Gastroesophageal sphincter (tissue), 4 donors: ENCODE measurements around the gene ITGB2. TPM values are rescaled to one million over a fixed set of nuclear protein-coding genes. Genes with fewer than 3 reads are reported as not detected.

Source experiments
- ATAC-seq: fragments of 150-250 bp; one replicate; pipeline ENCODE4 v1.9.1; 2016; ENCODE audit warnings: mild to moderate bottlenecking, moderate library complexity
- H3K27ac ChIP-seq, 4 donors: fragments of 200-600 bp; sonication (generic) in 3 of 4; 1 replicate in 3 of 4; 2 replicates in 1 of 4; pipeline ENCODE4 v1.5.1; 2016 to 2019
- H3K27me3 ChIP-seq: fragments of 200-600 bp; sonication (generic); one replicate; pipeline ENCODE4 v1.5.1; 2019
- H3K36me3 ChIP-seq, 2 donors: fragments of 200-600 bp; sonication (generic); one replicate each; pipeline ENCODE4 v1.5.1; 2019; ENCODE audit warnings: control low read depth in 1 of 2
- H3K4me1 ChIP-seq, 3 donors: fragments of 200-600 bp; sonication (generic); 1 replicate in 2 of 3; 2 replicates in 1 of 3; pipeline ENCODE4 v1.5.1; 2016 to 2019; ENCODE audit warnings: control low read depth in 2 of 3
- H3K4me3 ChIP-seq, 2 donors: fragments of 200-600 bp; sonication (generic); one replicate each; pipeline ENCODE4 v1.5.1; 2019; ENCODE audit warnings: mild to moderate bottlenecking in 1 of 2, moderate library complexity in 1 of 2
- H3K9me3 ChIP-seq, 3 donors: fragments of 200-600 bp; sonication (generic); one replicate each; pipeline ENCODE4 v1.5.1; 2017 to 2019; ENCODE audit warnings: control low read depth in 2 of 3
- EP300 ChIP-seq: sonication (generic); formaldehyde crosslinking; IDR thresholded peaks from one replicate; pipeline ENCODE4 v1.6.1; 2017; ENCODE audit warnings: antibody characterized with exemption, mild to moderate bottlenecking
- POLR2A ChIP-seq, 2 donors: fragments of 450-650 bp; IDR thresholded peaks; one replicate each; pipeline ENCODE4 v1.6.1; 2017; ENCODE audit warnings: antibody characterized with exemption in 2 of 2, mild to moderate bottlenecking in 2 of 2, moderate library complexity in 1 of 2
- POLR2AphosphoS5 ChIP-seq: sonication (generic); formaldehyde crosslinking; IDR thresholded peaks from one replicate; pipeline ENCODE4 v1.6.1; 2017; ENCODE audit warnings: antibody characterized with exemption
- WGBS, 2 donors: methylation state at CpG; one replicate each; pipeline ENCODE4 v1.1.5; 2018; ENCODE audit warnings: low coverage in 1 of 2; 5-methylcytosine and 5-hydroxymethylcytosine counted together
- total RNA-seq, 4 donors: library from RNA; depleted of rRNA; stranded (reverse); fragments of >200 nt; gene quantifications; one replicate each; pipeline ENCODE4 v1.1.0, GENCODE V29; 2016
- TF ChIP-seq, protein P1 (sequence below), 4 experiments: fragments of 200-600 bp in 2 of 4; fragments of 450-650 bp in 2 of 4; sonication (generic) in 1 of 4; IDR thresholded peaks; one replicate each; pipeline ENCODE4 v1.5.1; 2017 to 2019; ENCODE audit warnings: antibody characterized with exemption in 4 of 4, mild to moderate bottlenecking in 2 of 4, moderate library complexity in 2 of 4

Gene ITGB2
- total RNA-seq, 4 donors from 2014 or later = 10.4 to 112 (median 41.4) TPM

DNA sequence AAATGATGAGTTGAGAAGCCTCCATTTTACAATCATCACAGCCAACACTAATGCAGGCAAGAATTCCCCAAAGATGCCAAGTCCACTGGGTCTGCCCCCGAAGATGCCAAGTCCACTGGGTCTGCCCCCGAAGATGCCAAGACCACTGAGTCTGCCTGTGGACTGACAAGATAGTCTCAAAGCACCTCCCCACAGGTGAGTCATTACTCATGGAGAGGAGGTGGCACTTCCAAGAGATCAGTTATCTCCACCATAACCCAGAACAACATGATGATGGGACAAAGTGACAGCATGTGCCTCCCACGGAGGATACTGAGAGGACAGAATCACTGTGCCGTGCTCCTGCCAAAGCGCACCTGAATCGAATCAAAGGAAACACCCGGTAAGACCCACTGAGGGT, 52.0 kb downstream of the ITGB2 start:
- Histone ChIP-seq H3K9me3 (no peaks in the 10 kb centered on the region), H3K27me3 (no peaks in the 10 kb centered on the region), H3K4me1 (peaks cover 4 to 85% (median 64%) of the 10 kb centered on the region in 3 donors), H3K36me3 (peaks cover 0 to 19% of the 10 kb centered on the region in 2 donors), H3K27ac (peak overlapping the region; percentile 43 to 98 (median 96)), H3K4me3 (no peak overlapping the region)
- TF ChIP-seq POLR2A (IDR thresholded peaks at IDR 0.05) = no peak
- no peak for TF ChIP-seq EP300
- no peak for TF ChIP-seq POLR2AphosphoS5
- TF ChIP-seq, protein P1, sequence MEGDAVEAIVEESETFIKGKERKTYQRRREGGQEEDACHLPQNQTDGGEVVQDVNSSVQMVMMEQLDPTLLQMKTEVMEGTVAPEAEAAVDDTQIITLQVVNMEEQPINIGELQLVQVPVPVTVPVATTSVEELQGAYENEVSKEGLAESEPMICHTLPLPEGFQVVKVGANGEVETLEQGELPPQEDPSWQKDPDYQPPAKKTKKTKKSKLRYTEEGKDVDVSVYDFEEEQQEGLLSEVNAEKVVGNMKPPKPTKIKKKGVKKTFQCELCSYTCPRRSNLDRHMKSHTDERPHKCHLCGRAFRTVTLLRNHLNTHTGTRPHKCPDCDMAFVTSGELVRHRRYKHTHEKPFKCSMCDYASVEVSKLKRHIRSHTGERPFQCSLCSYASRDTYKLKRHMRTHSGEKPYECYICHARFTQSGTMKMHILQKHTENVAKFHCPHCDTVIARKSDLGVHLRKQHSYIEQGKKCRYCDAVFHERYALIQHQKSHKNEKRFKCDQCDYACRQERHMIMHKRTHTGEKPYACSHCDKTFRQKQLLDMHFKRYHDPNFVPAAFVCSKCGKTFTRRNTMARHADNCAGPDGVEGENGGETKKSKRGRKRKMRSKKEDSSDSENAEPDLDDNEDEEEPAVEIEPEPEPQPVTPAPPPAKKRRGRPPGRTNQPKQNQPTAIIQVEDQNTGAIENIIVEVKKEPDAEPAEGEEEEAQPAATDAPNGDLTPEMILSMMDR (IDR thresholded peaks at IDR 0.05) = no peak
- 93 to 94% methylated on average over 2 of the region's 7 CpGs for WGBS, 2 donors
- no peak for ATAC-seq

DNA sequence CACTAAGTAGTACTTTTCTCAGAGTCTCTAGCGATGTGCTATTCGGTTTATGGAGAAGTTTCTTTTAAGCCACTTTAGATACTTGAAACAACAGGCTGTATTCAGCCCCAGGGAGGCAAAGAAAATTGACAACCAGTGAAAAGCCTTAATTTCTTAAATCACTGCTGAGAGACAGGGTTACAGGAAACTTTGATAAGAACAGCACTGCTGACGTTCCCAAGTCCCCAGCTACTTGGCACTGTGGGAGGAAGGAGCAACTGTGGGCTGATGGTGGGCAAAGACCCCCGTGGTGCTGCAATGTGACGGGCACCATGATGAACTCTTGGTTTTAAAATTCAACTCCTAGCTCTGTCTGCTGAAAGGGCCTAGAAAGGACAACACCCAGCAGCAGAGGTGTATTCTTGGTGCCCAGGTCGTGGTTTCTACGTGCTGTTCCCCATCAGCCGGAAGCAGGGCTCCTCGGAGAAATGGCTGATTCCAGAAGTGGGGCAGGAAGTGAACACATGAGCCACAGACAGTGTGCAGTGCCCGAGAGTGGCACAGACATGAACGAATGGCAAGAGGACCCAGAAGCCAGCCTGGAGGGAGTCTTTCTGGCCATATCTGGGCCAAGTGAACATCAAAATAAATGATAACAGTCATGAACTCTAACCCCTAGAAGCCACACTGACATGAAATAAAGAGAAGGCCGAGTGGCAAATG, 52.5 kb downstream of the ITGB2 start:
- ATAC-seq = no peak
- 59 to 68% methylated on average over 8 to 10 of the region's 12 CpGs for WGBS, 2 donors
- Histone ChIP-seq H3K4me3 (no peak overlapping the region), H3K4me1 (peaks cover 4 to 88% (median 64%) of the 10 kb centered on the region in 3 donors), H3K27ac (peak overlapping the region; percentile 43 to 98 (median 96)), H3K36me3 (peaks cover 0 to 24% of the 10 kb centered on the region in 2 donors), H3K9me3 (no peaks in the 10 kb centered on the region), H3K27me3 (no peaks in the 10 kb centered on the region)
- TF ChIP-seq, protein P1 (IDR thresholded peaks at IDR 0.05) = no peak
- TF ChIP-seq POLR2A (IDR thresholded peaks at IDR 0.05) (no peak), EP300 (no peak)

DNA sequence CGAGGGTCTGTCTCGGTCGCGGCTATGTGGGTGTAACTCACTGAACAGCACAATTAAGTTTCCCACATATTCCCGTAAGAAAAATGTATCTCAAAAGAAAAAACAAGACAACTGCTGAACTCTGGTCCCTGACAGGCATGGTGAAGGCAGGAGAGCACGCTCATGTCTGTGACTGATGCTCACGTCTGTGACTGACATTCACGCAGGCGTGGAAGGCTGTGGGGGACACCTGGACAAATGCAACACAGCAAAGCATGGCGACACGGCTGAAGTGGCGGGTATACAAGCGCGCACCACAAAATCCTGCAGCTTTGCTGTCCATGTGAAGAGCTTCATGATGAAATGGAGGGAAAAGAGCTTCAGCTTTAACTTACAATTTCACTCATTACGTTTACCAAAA, 53.2 kb downstream of the ITGB2 start:
- TF ChIP-seq, protein P1 (IDR thresholded peaks at IDR 0.05) = no peak
- TF ChIP-seq POLR2AphosphoS5 = no peak
- TF ChIP-seq POLR2A (IDR thresholded peaks at IDR 0.05) = no peak
- no peak for TF ChIP-seq EP300
- Histone ChIP-seq H3K36me3 (peaks cover 0 to 30% of the 10 kb centered on the region in 2 donors), H3K9me3 (no peaks in the 10 kb centered on the region), H3K27ac (peak overlapping the region in 3 of 4 donors; percentile 96 to 98 (median 96)), H3K27me3 (no peaks in the 10 kb centered on the region), H3K4me3 (no peak overlapping the region), H3K4me1 (peaks cover 4 to 90% (median 64%) of the 10 kb centered on the region in 3 donors)
- ATAC-seq = no peak
- 86 to 91% methylated on average over 6 to 14 of the region's 15 CpGs for WGBS, 2 donors

DNA sequence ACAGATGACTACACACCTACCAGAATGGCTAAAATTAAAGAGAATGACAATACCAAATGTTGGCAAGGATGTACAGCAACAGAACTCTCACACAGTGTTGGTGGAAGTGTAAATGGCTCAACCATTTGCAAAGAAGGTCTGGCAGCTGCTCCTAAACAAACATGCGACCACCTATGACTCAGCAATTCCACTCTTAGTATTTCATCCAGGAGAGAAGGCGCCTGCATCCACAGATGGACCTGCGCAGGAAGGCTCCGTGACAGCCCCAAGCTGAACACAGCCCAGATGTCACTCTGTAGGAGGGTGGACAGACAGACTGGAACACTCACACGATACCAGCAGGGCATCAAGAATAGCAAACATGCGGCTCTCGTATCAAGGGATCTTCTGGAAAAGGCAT, 53.9 kb downstream of the ITGB2 start:
- WGBS, 2 donors = 54% methylated on average over 5 of the region's 7 CpGs; no CpG with 5 or more reads in 1 of the 2 donors
- Histone ChIP-seq H3K36me3 (peaks cover 0 to 36% of the 10 kb centered on the region in 2 donors), H3K4me1 (peaks cover 4 to 90% (median 58%) of the 10 kb centered on the region in 3 donors), H3K4me3 (no peak overlapping the region), H3K9me3 (no peaks in the 10 kb centered on the region), H3K27ac (peak overlapping the region in 3 of 4 donors; percentile 96 to 98 (median 96)), H3K27me3 (no peaks in the 10 kb centered on the region)
- TF ChIP-seq POLR2AphosphoS5 (peak; percentile 31), EP300 (no peak)
- ATAC-seq = no peak

DNA sequence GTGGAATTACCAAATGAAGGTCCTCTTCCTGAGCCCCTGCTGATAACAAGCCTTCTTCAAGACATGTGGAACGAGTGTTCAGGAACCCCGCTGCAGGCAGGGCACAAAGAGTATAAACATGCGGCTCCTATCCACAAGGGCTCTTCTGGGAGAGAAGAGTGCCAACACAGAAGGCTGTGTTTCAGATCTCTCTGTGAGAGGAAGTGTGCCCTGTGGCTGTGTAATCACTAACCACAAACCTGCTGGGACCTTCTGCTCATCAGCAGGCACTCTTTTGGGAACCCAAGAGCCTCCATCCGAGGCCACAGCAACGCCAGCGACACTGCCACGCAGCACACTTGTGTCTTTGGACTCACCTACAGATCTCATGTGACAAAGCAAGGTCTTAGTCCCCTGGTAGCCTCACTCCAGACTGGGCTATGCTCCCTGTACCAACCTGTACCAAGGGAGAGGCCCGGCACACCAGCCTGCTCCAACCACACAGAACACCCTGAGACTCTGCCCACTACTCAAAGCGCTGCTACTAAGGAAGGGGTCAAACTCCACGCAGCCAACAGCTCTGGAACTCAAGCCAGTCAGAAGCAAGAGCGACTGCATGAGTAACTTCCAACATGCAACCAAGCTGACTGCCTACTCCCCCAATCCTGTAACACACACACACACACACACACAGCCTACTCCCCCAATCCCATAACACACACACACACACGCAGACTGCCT, 55.0 kb downstream of the ITGB2 start:
- Histone ChIP-seq H3K4me3 (no peak overlapping the region), H3K27me3 (no peaks in the 10 kb centered on the region), H3K4me1 (peaks cover 4 to 88% (median 48%) of the 10 kb centered on the region in 3 donors), H3K9me3 (no peaks in the 10 kb centered on the region), H3K36me3 (peaks cover 0 to 46% of the 10 kb centered on the region in 2 donors), H3K27ac (peak overlapping the region in 1 of 4 donors; percentile 9)
- no peak for TF ChIP-seq POLR2AphosphoS5
- no peak for ATAC-seq
- WGBS, 2 donors = 80 to 85% methylated on average over 1 to 8 of the region's 12 CpGs
